HG03095 (cell line): Measurements from ENCODE around the gene HBZ.
"Not testable (repeated sequence)": the region's sequence is repeated elsewhere in the genome, so short reads cannot be mapped to it uniquely, and the experiment has no call there.

Experiments used
- ATAC-seq: cut with Tn5 transposase; IDR thresholded peaks from one replicate; pipeline ENCODE4 v1.9.1; 2021; ENCODE audit warnings: moderate library complexity; ENCODE audit not compliant: unreplicated experiment

HBZ gene

GRCh38 chr16:133716-134115 is 18.7 kb upstream of the HBZ start:
- no peak for ATAC-seq

GRCh38 chr16:138049-138417 is 14.4 kb upstream of the HBZ start:
- ATAC-seq, result no peak

GRCh38 chr16:140175-140857 is 12.1 kb upstream of the HBZ start:
- no peak for ATAC-seq

DNA sequence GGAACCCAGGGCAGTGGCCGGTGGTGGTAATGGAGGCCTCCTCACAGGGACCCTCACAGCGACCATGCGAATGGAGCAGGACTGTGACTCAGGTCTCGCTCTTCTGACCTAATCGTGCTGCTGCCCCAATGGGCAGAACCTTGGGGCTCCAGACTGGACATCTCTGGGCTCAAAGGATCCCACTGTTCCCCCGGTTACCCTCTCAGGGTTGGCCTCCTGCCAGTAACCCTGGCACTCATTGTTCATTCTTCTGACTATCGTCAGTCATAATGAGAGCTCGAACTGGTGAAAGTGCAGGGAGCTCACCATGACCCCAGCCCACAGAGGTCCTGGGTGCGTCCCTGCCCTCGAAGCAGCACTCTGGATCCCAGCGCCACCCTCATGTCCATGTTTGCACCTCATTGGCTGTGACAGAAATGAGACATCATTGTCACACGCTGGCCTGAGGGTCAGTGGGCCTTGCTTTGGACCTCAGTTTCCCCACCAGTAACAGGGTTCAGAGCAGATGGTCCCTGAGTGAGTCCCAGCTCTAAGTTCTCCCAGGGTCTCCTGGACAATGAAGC is 10.0 kb upstream of the HBZ start:
- ATAC-seq, result no peak

DNA sequence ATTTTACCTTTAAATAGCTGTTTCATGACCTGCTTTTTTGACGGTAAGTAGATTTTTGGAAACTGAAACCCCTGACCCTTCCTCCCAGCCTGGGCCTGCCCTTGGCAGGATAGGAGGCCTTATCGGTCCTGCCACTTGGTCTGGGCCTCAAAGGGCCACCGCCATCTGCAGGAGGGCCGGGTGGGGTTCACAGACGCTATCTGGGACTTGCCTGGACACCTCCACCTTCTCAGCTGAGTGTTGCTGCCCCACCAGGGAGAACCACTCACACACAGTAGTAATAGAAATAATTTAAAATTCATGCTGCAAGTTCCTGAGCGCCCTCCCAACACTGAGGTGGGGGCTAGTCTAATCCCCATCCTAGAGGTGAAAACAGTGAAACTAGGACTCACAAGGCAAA is 9.4 kb upstream of the HBZ start:
- no peak for ATAC-seq

- no peak for ATAC-seq
Measured at GRCh38 chr16:143456-143855, 9.0 kb upstream of the HBZ start.

DNA sequence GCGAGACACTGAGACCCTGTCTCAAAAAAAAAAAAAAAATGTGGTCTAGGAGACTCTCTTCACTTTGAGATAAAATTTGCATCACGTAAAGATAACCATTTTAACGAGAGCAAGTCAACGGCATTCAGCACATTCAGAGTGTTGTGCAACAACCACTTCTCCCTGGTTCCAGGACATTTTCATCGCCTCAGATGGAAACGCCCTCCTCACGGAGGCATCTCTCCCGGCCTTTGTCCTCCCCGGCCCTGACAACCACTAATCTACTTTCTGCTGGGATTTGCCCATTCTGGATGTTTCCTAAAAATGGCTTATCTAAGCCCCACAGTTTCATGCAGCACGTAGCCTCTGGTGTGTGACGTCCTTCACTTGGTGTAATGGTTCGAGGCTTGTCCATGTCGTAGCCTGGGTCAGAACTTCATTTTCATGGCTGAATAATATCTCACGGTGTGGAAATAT is 7.6 kb upstream of the HBZ start:
- ATAC-seq, result no peak

GRCh38 chr16:146646-147045 is 5.8 kb upstream of the HBZ start:
- ATAC-seq, result no peak

GRCh38 chr16:149024-149660 is 3.3 kb upstream of the HBZ start:
- no peak for ATAC-seq

- not testable (repeated sequence) for ATAC-seq
Measured at GRCh38 chr16:153129-153521, 681 bp downstream of the HBZ start.

- ATAC-seq, result not testable (repeated sequence)
Measured at GRCh38 chr16:153550-154216, 1.2 kb downstream of the HBZ start.

GRCh38 chr16:154217-155030 is 2.0 kb downstream of the HBZ start:
- no peak for ATAC-seq

GRCh38 chr16:155031-155398 is 2.6 kb downstream of the HBZ start:
- no peak for ATAC-seq

DNA sequence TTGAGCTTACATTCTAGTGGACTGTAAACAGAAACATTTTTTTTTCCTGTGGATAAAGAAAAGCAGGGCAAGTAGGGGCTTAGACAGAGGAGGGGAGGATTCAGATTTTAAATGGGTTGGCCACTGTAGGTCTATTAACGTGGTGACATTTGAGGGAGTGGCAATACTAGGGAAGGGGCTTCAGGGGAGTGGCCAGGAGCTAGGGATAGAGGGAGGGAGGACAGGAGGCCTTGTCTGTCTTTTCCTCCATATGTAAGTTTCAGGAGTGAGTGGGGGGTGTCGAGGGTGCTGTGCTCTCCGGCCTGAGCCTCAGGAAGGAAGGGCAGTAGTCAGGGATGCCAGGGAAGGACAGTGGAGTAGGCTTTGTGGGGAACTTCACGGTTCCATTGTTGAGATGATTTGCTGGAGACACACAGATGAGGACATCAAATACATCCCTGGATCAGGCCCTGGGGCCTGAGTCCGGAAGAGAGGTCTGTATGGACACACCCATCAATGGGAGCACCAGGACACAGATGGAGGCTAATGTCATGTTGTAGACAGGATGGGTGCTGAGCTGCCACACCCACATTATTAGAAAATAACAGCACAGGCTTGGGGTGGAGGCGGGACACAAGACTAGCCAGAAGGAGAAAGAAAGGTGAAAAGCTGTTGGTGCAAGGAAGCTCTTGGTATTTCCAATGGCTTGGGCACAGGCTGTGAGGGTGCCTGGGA is 6.8 kb downstream of the HBZ start:
- no peak for ATAC-seq

- not testable (repeated sequence) for ATAC-seq
Measured at GRCh38 chr16:160242-160641, 7.8 kb downstream of the HBZ start.

DNA sequence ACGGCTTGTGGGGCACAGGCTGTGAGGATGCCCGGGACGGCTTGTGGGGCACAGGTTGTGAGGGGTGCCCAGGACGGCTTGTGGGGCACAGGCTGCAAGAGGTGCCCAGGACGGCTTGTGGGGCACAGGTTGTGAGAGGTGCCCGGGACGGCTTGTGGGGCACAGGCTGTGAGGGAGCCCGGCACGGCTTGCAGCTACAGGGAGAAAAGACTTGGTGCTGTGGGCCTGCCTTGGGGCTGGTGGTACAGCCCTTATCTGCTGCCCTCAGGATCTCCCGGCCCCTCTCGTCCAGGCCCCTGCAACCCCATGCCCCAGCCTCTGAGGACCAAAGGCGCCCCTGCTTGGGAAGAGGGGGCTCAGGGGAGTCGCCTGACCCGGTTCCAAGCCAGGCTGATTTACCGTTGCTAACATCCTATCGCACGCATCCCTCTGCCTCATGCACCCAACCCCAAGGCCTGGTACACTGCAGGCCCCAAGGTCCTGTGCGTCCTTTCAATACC is 8.3 kb downstream of the HBZ start:
- no peak for ATAC-seq

DNA sequence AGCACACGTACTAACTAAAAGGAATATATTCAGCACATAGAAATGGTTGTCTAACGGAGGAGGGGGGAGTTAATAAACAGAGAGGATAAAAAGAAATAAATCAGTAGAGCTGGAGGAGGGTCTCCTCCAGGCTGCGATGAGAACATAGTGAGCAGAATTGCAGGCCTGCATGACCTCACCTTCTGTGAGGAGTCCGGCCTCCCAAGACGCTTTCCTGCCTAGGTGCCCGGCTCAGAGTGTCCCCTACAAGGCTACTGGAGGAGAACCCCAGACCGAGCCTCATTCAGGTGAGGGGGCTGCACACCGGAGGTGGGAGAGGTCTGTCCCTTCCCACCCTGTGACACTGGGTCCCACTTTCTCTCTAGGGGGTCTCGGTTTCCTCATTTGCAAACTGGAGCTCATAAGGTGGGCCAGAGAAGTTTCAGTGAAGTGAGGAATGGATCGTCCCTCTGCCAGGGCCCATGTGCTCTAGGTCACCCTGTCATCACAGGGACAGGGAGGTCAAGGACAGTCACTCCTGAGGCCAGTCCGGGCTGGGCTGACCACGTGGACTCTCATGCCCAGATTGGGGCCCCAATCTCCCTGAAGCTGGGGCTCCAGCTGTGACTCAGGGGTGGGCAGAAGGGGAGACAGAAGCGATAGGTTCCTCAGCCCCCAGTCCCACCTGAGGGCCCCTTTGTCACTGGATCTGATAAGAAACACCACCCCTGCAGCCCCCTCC is 10.0 kb downstream of the HBZ start:
- ATAC-seq, result no peak

DNA sequence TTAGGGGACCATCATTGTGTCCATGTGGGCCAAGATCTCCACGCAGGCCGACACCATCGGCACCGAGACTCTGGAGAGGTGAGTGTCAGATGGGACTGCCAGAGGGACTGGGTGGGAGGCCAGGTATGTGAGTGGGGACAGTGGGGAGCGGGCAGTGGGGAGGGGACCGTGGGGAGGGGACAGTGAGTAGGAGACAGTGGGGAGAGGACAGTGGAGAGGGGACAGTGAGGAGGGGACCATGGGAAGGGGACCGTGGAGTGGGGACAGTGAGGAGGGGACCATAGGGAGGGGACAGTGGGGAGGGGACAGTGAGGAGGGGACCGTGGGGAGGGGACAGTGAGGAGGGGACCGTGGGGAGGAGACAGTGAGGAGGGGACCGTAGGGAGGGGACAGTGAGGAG is 10.7 kb downstream of the HBZ start:
- ATAC-seq, result not testable (repeated sequence)

DNA sequence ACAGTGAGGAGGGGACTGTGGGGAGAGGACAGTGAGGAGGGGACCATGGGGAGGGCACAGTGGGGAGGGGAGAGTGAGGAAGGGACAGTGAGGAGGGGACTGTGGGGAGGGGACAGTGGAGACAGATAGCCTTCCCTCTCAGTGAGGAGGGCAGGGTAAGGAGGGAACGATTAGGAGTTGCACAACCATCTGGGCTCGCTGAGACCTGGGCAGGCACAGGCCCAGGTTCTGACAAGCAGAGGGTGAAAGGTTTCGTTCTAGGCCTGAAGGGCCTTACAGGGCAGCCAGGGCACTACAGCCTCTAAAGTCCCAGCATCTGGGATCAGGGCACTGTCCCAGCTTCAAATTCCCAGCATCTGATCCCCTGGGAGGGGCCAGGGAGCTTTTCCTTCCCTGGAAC is 11.3 kb downstream of the HBZ start:
- not testable (repeated sequence) for ATAC-seq
